H1 (cell line): ENCODE results near the gene CAPZB. TPM values are rescaled to one million over a fixed set of nuclear protein-coding genes. Genes with fewer than 3 reads are reported as not detected.

Experiments used
- CTCF ChIA-PET: fragments of 300-600 bp; sonication (Branson Sonifier 250); formaldehyde crosslinking; loops from one replicate; lab custom pipeline; 2021; ENCODE audit not compliant: partially characterized antibody; lab: Charles Lee
- POLR2A ChIA-PET: fragments of 300-600 bp; sonication (Branson Sonifier 250); formaldehyde crosslinking; loops from one replicate; lab custom pipeline; 2021; ENCODE audit warnings: inconsistent platforms; ENCODE audit not compliant: partially characterized antibody; lab: Charles Lee
- DNase-seq, 2 experiments: peaks; one replicate each; pipeline versions ENCODE4 v3.0.0 to v3.0.0-alpha.2; 2010 to 2022; ENCODE audit warnings: low spot score in 2 of 2, low read depth in 1 of 2, mixed read lengths in 1 of 2
- FAIRE-seq: peaks from 2 replicates; lab custom pipeline; 2011; peaks lifted over from hg19 to GRCh38; lab: Jason Lieb, UNC
- H2AFZ ChIP-seq: 2 replicates; pipeline ENCODE4 v1.8.1; 2012; ENCODE audit warnings: low read length, inconsistent platforms
- H2AK5ac ChIP-seq: 2 replicates; pipeline ENCODE4 v1.6.1; 2013; ENCODE audit warnings: low read depth, low read length
- H2BK120ac ChIP-seq: replicated peaks from 2 replicates; pipeline ENCODE3; 2013; ENCODE audit warnings: low read depth, low read length, inconsistent platforms
- H2BK12ac ChIP-seq: 2 replicates; pipeline ENCODE4 v1.6.1; 2013; ENCODE audit warnings: low read depth, low read length
- H2BK15ac ChIP-seq: 2 replicates; pipeline ENCODE4 v1.6.1; 2013; ENCODE audit warnings: low read length
- H2BK20ac ChIP-seq: 2 replicates; pipeline ENCODE4 v1.6.1; 2013; ENCODE audit warnings: low read length
- H2BK5ac ChIP-seq: 2 replicates; pipeline ENCODE4 v1.6.1; 2013; ENCODE audit warnings: low read depth, low read length
- H3K14ac ChIP-seq: 2 replicates; pipeline ENCODE4 v1.6.1; 2013; ENCODE audit warnings: inconsistent platforms; ENCODE audit not compliant: insufficient read length
- H3K18ac ChIP-seq: 2 replicates; pipeline ENCODE4 v1.6.1; 2013; ENCODE audit warnings: low read length; ENCODE audit errors: extremely low read depth
- H3K23ac ChIP-seq: 2 replicates; pipeline ENCODE4 v1.6.1; 2013; ENCODE audit warnings: inconsistent platforms; ENCODE audit not compliant: insufficient read length
- H3K23me2 ChIP-seq: 2 replicates; pipeline ENCODE4 v1.6.1; 2013; ENCODE audit warnings: low read depth, low read length
- H3K27ac ChIP-seq: 2 replicates; pipeline ENCODE4 v1.6.1; 2011; ENCODE audit warnings: low read depth, low read length, inconsistent platforms
- H3K27me3 ChIP-seq, 4 experiments: replicated peaks in 1 of 4; 1 replicate in 1 of 4; 2 replicates in 3 of 4; pipeline versions ENCODE4 v1.6.1 to v1.8.1; 2011 to 2013; ENCODE audit warnings: low read length in 3 of 4, mild to moderate bottlenecking in 3 of 4, inconsistent platforms in 2 of 4, mixed read lengths in 2 of 4, moderate library complexity in 1 of 4; ENCODE audit not compliant: control insufficient read depth in 3 of 4, insufficient read depth in 3 of 4; ENCODE audit errors: extremely low read depth in 1 of 4
- H3K36me3 ChIP-seq, 4 experiments: 2 replicates each; pipeline versions ENCODE4 v1.6.1 to v1.8.1; 2011 to 2013; ENCODE audit warnings: mild to moderate bottlenecking in 4 of 4, low read length in 3 of 4, moderate library complexity in 2 of 4, control low read depth in 1 of 4, inconsistent platforms in 1 of 4; ENCODE audit not compliant: insufficient read depth in 4 of 4, control insufficient read depth in 2 of 4
- H3K4ac ChIP-seq: replicated peaks from 2 replicates; pipeline ENCODE3; 2013; ENCODE audit warnings: low read length, low read depth, mixed read lengths, inconsistent platforms; ENCODE audit not compliant: insufficient read length
- H3K4me1 ChIP-seq, 4 experiments: replicated peaks in 1 of 4; 1 replicate in 1 of 4; 2 replicates in 3 of 4; pipeline versions ENCODE4 v1.6.1 to v1.8.1; 2011 to 2013; ENCODE audit warnings: low read length in 3 of 4, inconsistent platforms in 2 of 4, mixed read lengths in 1 of 4; ENCODE audit not compliant: insufficient read depth in 4 of 4, control insufficient read depth in 3 of 4
- H3K4me2 ChIP-seq, 2 experiments: 2 replicates each; pipeline versions ENCODE4 v1.6.1 to v1.8.1; 2011 to 2013; ENCODE audit warnings: low read depth in 2 of 2, low read length in 2 of 2, control low read depth in 1 of 2, inconsistent platforms in 1 of 2, mild to moderate bottlenecking in 1 of 2; ENCODE audit not compliant: insufficient read depth in 1 of 2
- H3K4me3 ChIP-seq, 4 experiments: fragments of 200-600, 300-600 bp in 1 of 4; sonication (generic), shearing (Covaris generic), sonication (Bioruptor Twin) in 1 of 4; 2 replicates each; pipeline versions ENCODE4 v1.5.1 to v1.8.1; 2011 to 2016; ENCODE audit warnings: low read length in 4 of 4, low read depth in 3 of 4, control low read depth in 2 of 4, inconsistent platforms in 2 of 4, mild to moderate bottlenecking in 2 of 4, mixed read lengths in 1 of 4, moderate library complexity in 1 of 4; ENCODE audit not compliant: insufficient read depth in 2 of 4; ENCODE audit errors: extremely low read depth in 1 of 4
- H3K56ac ChIP-seq: replicated peaks from 2 replicates; pipeline ENCODE3; 2013; ENCODE audit warnings: low read depth, mild to moderate bottlenecking, mixed read lengths, low read length, inconsistent platforms; ENCODE audit not compliant: insufficient read length
- H3K79me1 ChIP-seq: 2 replicates; pipeline ENCODE4 v1.6.1; 2013; ENCODE audit warnings: low read depth, low read length, control low read depth
- H3K79me2 ChIP-seq, 2 experiments: 2 replicates each; pipeline versions ENCODE4 v1.6.1 to v1.8.1; 2012 to 2013; ENCODE audit warnings: low read length in 2 of 2, mild to moderate bottlenecking in 2 of 2, inconsistent platforms in 1 of 2; ENCODE audit not compliant: insufficient read depth in 2 of 2, control insufficient read depth in 1 of 2
- H3K9ac ChIP-seq, 4 experiments: replicated peaks in 1 of 4; 1 replicate in 1 of 4; 2 replicates in 3 of 4; pipeline versions ENCODE4 v1.6.1 to v1.8.1; 2011 to 2013; ENCODE audit warnings: low read depth in 3 of 4, low read length in 3 of 4, control low read depth in 2 of 4, mild to moderate bottlenecking in 2 of 4, moderate library complexity in 2 of 4, inconsistent platforms in 1 of 4; ENCODE audit errors: extremely low read depth in 1 of 4
- H3K9me3 ChIP-seq, 2 experiments: 2 replicates each; pipeline versions ENCODE4 v1.6.1 to v1.8.1; 2012 to 2013; ENCODE audit warnings: mild to moderate bottlenecking in 2 of 2, moderate library complexity in 2 of 2, control low read depth in 1 of 2, inconsistent platforms in 1 of 2, low read depth in 1 of 2, low read length in 1 of 2, mixed read lengths in 1 of 2; ENCODE audit not compliant: insufficient read depth in 2 of 2
- H4K20me1 ChIP-seq, 2 experiments: replicated peaks in 1 of 2; 2 replicates each; pipeline versions ENCODE3 to v1.8.1; 2011 to 2013; ENCODE audit warnings: inconsistent platforms in 2 of 2, low read length in 2 of 2, mild to moderate bottlenecking in 1 of 2; ENCODE audit not compliant: insufficient read depth in 2 of 2, control insufficient read depth in 1 of 2
- H4K5ac ChIP-seq: 2 replicates; pipeline ENCODE4 v1.6.1; 2013; ENCODE audit warnings: low read length, low read depth, mixed read lengths, inconsistent platforms; ENCODE audit not compliant: insufficient read length
- H4K8ac ChIP-seq: 2 replicates; pipeline ENCODE4 v1.8.0; 2013; ENCODE audit warnings: mild to moderate bottlenecking, moderate library complexity, low read length, inconsistent platforms; ENCODE audit not compliant: insufficient read depth; ENCODE audit errors: extremely low read depth
- H4K91ac ChIP-seq: replicated peaks from 2 replicates; pipeline ENCODE3; 2013; ENCODE audit warnings: low read length, mixed read lengths, inconsistent platforms; ENCODE audit not compliant: insufficient read length
- CBX5 ChIP-seq: fragments of 300-800, 300-1000 bp; sonication (generic); IDR thresholded peaks from 2 replicates; pipeline ENCODE4 v1.7.1; 2016; ENCODE audit warnings: antibody characterized with exemption, low read length, low read depth
- CBX8 ChIP-seq: fragments of 300-800, 300-1000 bp; sonication (generic); IDR thresholded peaks from 2 replicates; pipeline ENCODE4 v1.7.1; 2016; ENCODE audit warnings: low read depth, low read length, borderline replicate concordance
- MAFK ChIP-seq: IDR thresholded peaks from 2 replicates; pipeline ENCODE4 v1.6.1; 2012; ENCODE audit warnings: low read depth, mild to moderate bottlenecking, improper control_type of control experiment, low read length
- POU5F1 ChIP-seq: IDR thresholded peaks from 2 replicates; pipeline ENCODE4 v1.6.1; 2011; ENCODE audit warnings: low read depth, mild to moderate bottlenecking, low read length, moderate library complexity
- RBBP5 ChIP-seq: IDR thresholded peaks from 2 replicates; pipeline ENCODE4 v1.7.1; 2012; ENCODE audit warnings: low read depth, mild to moderate bottlenecking, inconsistent platforms, low read length, moderate library complexity, borderline replicate concordance
- SIRT6 ChIP-seq: IDR thresholded peaks from one replicate; pipeline ENCODE4 v1.7.1; 2012; ENCODE audit warnings: low read length, inconsistent platforms
- SRF ChIP-seq: IDR thresholded peaks from 2 replicates; pipeline ENCODE4 v1.6.1; 2011; ENCODE audit warnings: mild to moderate bottlenecking, low read depth, low read length, moderate library complexity
- TAF1 ChIP-seq: IDR thresholded peaks from 2 replicates; pipeline ENCODE4 v1.6.1; 2011; ENCODE audit warnings: mild to moderate bottlenecking, low read depth, low read length
- WGBS, 2 experiments: shearing (Covaris generic) in 1 of 2; methylation state at CpG; one replicate each; pipeline versions ENCODE4 v1.1.6 to v1.1.7; 2013 to 2015; ENCODE audit warnings: low lambda C conversion rate in 2 of 2, mixed read lengths in 2 of 2, inconsistent platforms in 1 of 2, low coverage in 1 of 2, missing lambda C conversion rate in 1 of 2; ENCODE audit not compliant: insufficient replicate concordance in 2 of 2, insufficient coverage in 1 of 2, insufficient read length in 1 of 2; ENCODE audit errors: extremely low coverage in 1 of 2, missing lambda C conversion rate in 1 of 2; 5-methylcytosine and 5-hydroxymethylcytosine counted together
- polyA plus RNA-seq, 7 experiments: library from polyadenylated mRNA; depleted of rRNA in 3 of 7; stranded (reverse) in 5 of 7; unstranded in 2 of 7; fragments of >200 nt in 5 of 7; fragments of 200-250 nt in 2 of 7; gene quantifications; 1 replicate in 5 of 7; 2 replicates in 1 of 7; 4 replicates in 1 of 7; pipeline versions ENCODE4 v1.2.1 to v1.2.3, GENCODE V29; 2011 to 2013; ENCODE audit warnings: missing spikeins in 2 of 7, mixed read lengths in 2 of 7
- total RNA-seq: library from RNA; stranded (reverse); fragmentation: NEBNext Ultra II Directional; extraction: Animal tissue kit (Norgen Biotek cat#: 25700); gene quantifications from 2 replicates; pipeline ENCODE4 v1.2.1, GENCODE V29; 2021
- TF ChIP-seq, protein P1 (sequence below), 3 experiments: IDR thresholded peaks; 1 replicate in 2 of 3; 2 replicates in 1 of 3; pipeline versions ENCODE4 v1.5.1 to v1.6.1; 2011; ENCODE audit warnings: low read length in 3 of 3, mild to moderate bottlenecking in 3 of 3, inconsistent platforms in 2 of 3, low read depth in 1 of 3, moderate library complexity in 1 of 3; ENCODE audit not compliant: insufficient read depth in 1 of 3; ENCODE audit errors: control extremely low read depth in 1 of 3

The CAPZB gene
- total and polyA plus RNA-seq, 2 of the 8 experiments (the other 6 are each of a cell fraction or from before 2014, with no cell fraction given): 162 to 371 TPM

DNA sequence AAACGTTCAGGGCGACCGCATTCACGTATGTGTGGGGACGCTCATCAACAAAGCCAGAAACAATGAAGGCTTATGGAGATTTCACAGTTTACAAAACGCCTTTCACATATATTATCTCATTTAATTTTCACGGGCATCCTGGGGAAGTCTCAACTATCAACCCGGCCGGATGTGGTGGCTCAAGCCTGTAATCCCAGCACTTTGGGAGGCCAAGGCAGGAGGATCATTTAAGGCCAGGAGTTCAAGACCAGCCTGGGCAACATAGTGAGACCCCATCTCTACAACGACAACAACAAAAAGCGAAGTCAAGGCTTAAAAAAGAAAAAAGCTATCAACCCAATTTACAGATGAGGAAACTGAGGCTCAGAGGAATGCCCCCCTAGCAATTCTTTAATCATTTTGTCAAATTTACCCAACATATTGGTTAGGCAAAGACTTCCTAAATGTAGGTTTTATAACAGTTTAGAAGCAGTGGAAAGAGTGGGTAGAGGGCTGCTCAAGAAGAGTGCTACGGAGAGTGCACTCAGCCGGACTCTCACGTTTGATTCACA lies 144.9 kb downstream of the CAPZB start:
- Histone ChIP-seq H2BK120ac (no peak overlapping the region), H3K27ac (no peak overlapping the region), H3K4ac (no peak overlapping the region), H3K9ac (no peak overlapping the region), H3K23me2 (peaks cover 2% of the 10 kb centered on the region; the same call in 1 of the 2 replicates), H2BK15ac (no peak overlapping the region), H2AK5ac (peak overlapping the region; percentile 18; the same call in 1 of the 2 replicates), H2BK20ac (no peak overlapping the region), H2AFZ (no peak overlapping the region), H3K23ac (no peak overlapping the region), H3K9me3 (no peaks in the 10 kb centered on the region), H3K79me1 (no peaks in the 10 kb centered on the region), H3K18ac (no peak overlapping the region), H3K56ac (no peak overlapping the region), H4K20me1 (peaks cover 5 to 6% of the 10 kb centered on the region in 2 experiments), H3K4me3 (no peak overlapping the region), H3K27me3 (no peaks in the 10 kb centered on the region), H3K4me1 (peaks cover 0 to 15% (median 10%) of the 10 kb centered on the region in 4 experiments; a peak in 5 of 7 replicates), H4K8ac (no peak overlapping the region), H3K14ac (no peak overlapping the region), H2BK12ac (no peak overlapping the region), H2BK5ac (no peak overlapping the region), H4K5ac (no peak overlapping the region), H3K79me2 (no peaks in the 10 kb centered on the region), H4K91ac (no peak overlapping the region), H3K36me3 (peaks cover 3 to 18% (median 5%) of the 10 kb centered on the region in 4 experiments; a peak in 4 of 8 replicates), H3K4me2 (no peak overlapping the region)
- WGBS, 2 experiments: 93% methylated on average over 14 of the region's 14 CpGs; no CpG with 5 or more reads in 1 of the 2 experiments
- DNase-seq (no peak), FAIRE-seq (no peak)
- ChIA-PET CTCF (interaction anchor here (0.6 to 8.0 kb wide), 24 partner anchors 8 to 421 kb away, joined by 3 to 72 read pairs (median 6); no protein-coding TSS in a partner anchor), POLR2A (no interaction called here)
- TF ChIP-seq MAFK (no peak), CBX5 (no peak), POU5F1 (no peak), SIRT6 (no peak), SRF (no peak), TAF1 (no peak), CBX8 (no peak), RBBP5 (no peak)
- TF ChIP-seq, protein P1, sequence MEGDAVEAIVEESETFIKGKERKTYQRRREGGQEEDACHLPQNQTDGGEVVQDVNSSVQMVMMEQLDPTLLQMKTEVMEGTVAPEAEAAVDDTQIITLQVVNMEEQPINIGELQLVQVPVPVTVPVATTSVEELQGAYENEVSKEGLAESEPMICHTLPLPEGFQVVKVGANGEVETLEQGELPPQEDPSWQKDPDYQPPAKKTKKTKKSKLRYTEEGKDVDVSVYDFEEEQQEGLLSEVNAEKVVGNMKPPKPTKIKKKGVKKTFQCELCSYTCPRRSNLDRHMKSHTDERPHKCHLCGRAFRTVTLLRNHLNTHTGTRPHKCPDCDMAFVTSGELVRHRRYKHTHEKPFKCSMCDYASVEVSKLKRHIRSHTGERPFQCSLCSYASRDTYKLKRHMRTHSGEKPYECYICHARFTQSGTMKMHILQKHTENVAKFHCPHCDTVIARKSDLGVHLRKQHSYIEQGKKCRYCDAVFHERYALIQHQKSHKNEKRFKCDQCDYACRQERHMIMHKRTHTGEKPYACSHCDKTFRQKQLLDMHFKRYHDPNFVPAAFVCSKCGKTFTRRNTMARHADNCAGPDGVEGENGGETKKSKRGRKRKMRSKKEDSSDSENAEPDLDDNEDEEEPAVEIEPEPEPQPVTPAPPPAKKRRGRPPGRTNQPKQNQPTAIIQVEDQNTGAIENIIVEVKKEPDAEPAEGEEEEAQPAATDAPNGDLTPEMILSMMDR (IDR thresholded peaks at IDR 0.05; ENCODE audit: control extremely low read depth in 1 of 3, insufficient read depth in 1 of 3, low read depth in 1 of 3, low read length in 3 of 3): no peak
